ENCODE data around the gene LINC00305. TPM values are rescaled to one million over a fixed set of nuclear protein-coding genes. Genes with fewer than 3 reads are reported as not detected.
A peak's percentile ranks its signal among the peaks of the same experiment; 100 is the strongest.

The LINC00305 gene
- polyA plus RNA-seq, 1 experiment: not detected

- Histone ChIP-seq H3K27me3 (ENCODE audit: control insufficient read depth, insufficient read depth, low read length) (no peaks in the 10 kb centered on the region), H3K4me3 (ENCODE audit: low read depth, low read length) (no peak overlapping the region), H3K36me3 (ENCODE audit: control insufficient read depth, insufficient read depth, low read length) (no peaks in the 10 kb centered on the region)
- no peak for TF ChIP-seq CTCF (IDR thresholded peaks at IDR 0.05; ENCODE audit: insufficient read depth, low read depth, low read length)
- POLR2A ChIA-PET: no interaction called here
- DNase-seq (ENCODE audit: low read depth): no peak
- CTCF ChIA-PET: no interaction called here
These were observed 96.1 kb downstream of the LINC00305 start for GRCh38 chr18:64052772-64053171.

GRCh38 chr18:64044616-64045015, 104.3 kb downstream of the LINC00305 start:
- Histone ChIP-seq H3K36me3 (ENCODE audit: control insufficient read depth, insufficient read depth, low read length) (no peaks in the 10 kb centered on the region), H3K4me3 (ENCODE audit: low read depth, low read length) (no peak overlapping the region), H3K27me3 (ENCODE audit: control insufficient read depth, insufficient read depth, low read length) (no peaks in the 10 kb centered on the region)
- POLR2A ChIA-PET: no interaction called here
- TF ChIP-seq CTCF (IDR thresholded peaks at IDR 0.05; ENCODE audit: insufficient read depth, low read depth, low read length): no peak
- CTCF ChIA-PET: no interaction called here
- no peak for DNase-seq (ENCODE audit: low read depth)

- TF ChIP-seq CTCF (IDR thresholded peaks at IDR 0.05; ENCODE audit: insufficient read depth, low read depth, low read length): no peak
- CTCF ChIA-PET: interaction anchor here (1.0 to 1.3 kb wide), 2 partner anchors 10 to 90 kb away, joined by 3 read pairs; no protein-coding TSS in a partner anchor
- no peak overlapping the region for H3K4me3 ChIP-seq (ENCODE audit: low read depth, low read length)
- DNase-seq (ENCODE audit: low read depth): no peak
- POLR2A ChIA-PET: no interaction called here
- H3K27me3 ChIP-seq (ENCODE audit: control insufficient read depth, insufficient read depth, low read length): no peaks in the 10 kb centered on the region
- H3K36me3 ChIP-seq (ENCODE audit: control insufficient read depth, insufficient read depth, low read length): no peaks in the 10 kb centered on the region
These were observed 106.0 kb downstream of the LINC00305 start for GRCh38 chr18:64042728-64043358.

GRCh38 chr18:64037812-64038414, 111.0 kb downstream of the LINC00305 start:
- TF ChIP-seq CTCF (IDR thresholded peaks at IDR 0.05; ENCODE audit: insufficient read depth, low read depth, low read length): peak; percentile 52
- no peak overlapping the region for H3K4me3 ChIP-seq (ENCODE audit: low read depth, low read length)
- H3K27me3 ChIP-seq (ENCODE audit: control insufficient read depth, insufficient read depth, low read length): no peaks in the 10 kb centered on the region
- no peaks in the 10 kb centered on the region for H3K36me3 ChIP-seq (ENCODE audit: control insufficient read depth, insufficient read depth, low read length)
- ChIA-PET CTCF (interaction anchor here (1.0 to 2.3 kb wide), 6 partner anchors 11 to 26 kb away, joined by 3 to 9 read pairs (median 4); no protein-coding TSS in a partner anchor), POLR2A (no interaction called here)
- no peak for DNase-seq (ENCODE audit: low read depth)

- no peak for TF ChIP-seq CTCF (IDR thresholded peaks at IDR 0.05; ENCODE audit: insufficient read depth, low read depth, low read length)
- no peak for DNase-seq (ENCODE audit: low read depth)
- POLR2A ChIA-PET: no interaction called here
- no peaks in the 10 kb centered on the region for H3K27me3 ChIP-seq (ENCODE audit: control insufficient read depth, insufficient read depth, low read length)
- no peaks in the 10 kb centered on the region for H3K36me3 ChIP-seq (ENCODE audit: control insufficient read depth, insufficient read depth, low read length)
- H3K4me3 ChIP-seq (ENCODE audit: low read depth, low read length): no peak overlapping the region
- CTCF ChIA-PET: interaction anchor here (1.2 kb wide), 1 partner anchor 10 kb away, joined by 3 read pairs; no protein-coding TSS in a partner anchor
These were observed 116.6 kb downstream of the LINC00305 start for GRCh38 chr18:64032312-64032711.

Data from BJ (cell line).